HG02759 (cell line): ENCODE results near the gene TAF1D.
A peak's percentile ranks its signal among the peaks of the same experiment; 100 is the strongest.

Experiments used
- ATAC-seq: cut with Tn5 transposase; IDR thresholded peaks from one replicate; pipeline ENCODE4 v1.9.1; 2021; ENCODE audit warnings: mild to moderate bottlenecking, moderate library complexity; ENCODE audit not compliant: unreplicated experiment

Gene TAF1D

DNA sequence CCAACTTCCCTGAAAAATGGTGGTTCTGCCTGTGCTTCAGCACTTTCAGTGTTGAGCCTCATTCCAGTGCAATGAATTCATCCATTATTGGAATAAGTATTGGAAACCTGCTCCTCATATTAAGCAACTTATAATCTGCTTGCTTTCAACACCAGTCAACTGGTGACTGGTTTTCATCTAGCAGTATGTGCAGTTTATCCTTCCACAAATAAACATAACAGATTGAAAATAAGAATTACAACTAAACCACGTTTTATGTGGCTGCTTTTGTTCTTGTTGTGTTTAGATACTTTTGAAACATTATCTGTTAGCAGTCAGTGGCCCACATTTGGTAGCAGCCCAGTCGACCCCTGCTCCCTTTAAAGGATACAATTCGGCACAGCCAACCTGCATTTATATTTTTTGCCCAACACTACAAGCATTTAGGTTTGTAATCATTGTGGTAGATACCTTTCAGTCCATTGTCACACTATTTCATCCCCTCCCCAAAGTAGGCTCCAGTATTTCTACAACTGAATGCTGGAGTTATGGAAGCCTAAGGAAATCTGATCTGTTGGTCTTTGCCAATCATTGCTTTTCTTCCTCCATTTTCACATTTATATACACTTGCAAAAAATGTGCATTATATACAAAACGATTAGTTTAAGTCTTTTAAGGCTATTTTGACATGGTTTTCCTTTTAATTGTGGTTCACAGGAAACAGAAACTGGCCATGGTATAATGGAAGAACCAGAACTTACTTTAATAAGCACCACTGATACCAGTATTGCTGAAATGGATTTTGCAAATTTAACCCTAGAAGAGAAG, 13.1 kb downstream of the TAF1D start:
- no peak for ATAC-seq

DNA sequence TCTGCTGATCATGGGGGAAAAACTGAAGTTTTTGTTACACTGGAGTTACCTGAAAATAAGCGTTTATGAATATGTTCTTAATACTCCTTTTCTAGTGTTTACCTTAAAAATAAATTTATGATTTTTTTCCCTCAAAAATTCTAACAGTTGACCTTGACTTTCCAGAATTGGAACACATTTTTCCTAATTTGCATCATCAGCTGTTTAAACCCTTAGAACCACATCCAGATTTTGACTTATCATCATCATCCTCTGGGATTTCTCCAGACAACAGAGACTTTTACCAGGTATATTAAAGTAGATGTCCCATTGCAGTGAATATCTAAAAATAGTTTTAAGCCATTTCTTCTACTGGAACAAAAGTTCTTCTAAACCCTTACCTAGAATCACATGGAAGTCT, 17.2 kb downstream of the TAF1D start:
- ATAC-seq: no peak

DNA sequence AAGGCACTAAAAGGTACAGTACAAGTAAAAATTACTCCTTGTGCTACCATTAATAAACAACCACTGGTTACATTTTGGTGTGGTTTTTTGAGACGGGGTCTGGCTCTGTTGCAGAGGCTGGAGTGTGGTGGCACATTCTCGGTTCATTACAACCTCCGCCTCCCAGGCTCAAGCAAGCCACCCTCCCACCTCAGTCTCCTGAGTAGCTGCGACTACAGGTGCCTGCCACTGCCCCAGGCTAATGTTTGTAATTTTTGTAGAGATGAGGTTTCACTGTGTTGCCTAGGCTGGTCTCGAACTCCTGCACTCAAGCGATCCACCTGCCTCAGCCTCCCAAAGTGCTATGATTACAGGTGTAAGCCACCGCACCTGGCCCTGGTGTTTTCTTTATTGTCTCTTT, 20.8 kb downstream of the TAF1D start:
- no peak for ATAC-seq

DNA sequence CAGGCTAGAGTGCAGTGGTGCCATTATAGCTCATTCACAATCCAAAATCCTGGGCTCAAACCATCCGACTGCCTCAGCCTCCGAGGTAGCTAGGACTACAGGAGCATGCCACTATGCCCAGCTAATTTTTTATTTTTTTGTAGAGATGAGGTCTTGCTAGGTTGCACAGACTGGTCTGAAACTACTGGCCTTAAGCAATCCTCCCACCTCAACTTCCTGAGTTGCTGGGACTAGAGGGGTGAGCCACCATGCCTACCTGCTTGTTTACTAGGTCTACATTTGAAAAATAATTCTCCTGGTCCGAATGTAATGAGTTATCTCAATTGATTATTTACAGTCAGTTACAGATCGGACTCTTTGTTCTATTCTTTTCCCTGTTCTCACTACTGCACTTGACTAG, 22.0 kb downstream of the TAF1D start:
- no peak for ATAC-seq

DNA sequence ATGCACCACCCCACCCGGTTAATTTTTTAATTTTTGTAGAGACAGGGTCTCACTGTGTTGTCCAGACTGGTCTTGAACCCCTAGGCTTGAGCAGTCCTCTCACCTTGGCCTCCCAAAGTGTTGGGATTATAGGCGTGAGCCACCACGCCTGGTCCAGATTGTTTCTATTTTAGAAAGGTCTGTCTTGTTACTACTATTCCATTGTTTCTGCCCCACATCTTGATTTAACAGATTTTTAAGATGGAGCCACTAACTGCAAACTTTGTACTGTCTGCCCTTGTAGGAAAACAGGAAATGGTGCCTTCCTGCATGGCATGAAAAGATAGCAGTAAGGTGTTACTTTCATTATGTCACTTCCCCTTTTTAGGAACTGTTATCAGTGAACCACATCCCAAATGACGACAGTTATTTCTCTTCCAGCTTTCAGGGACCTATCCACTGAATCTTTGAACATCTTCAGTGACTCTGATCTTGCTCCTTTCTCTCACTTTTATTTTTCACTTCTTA, 23.2 kb downstream of the TAF1D start:
- ATAC-seq: peak; percentile 79

DNA sequence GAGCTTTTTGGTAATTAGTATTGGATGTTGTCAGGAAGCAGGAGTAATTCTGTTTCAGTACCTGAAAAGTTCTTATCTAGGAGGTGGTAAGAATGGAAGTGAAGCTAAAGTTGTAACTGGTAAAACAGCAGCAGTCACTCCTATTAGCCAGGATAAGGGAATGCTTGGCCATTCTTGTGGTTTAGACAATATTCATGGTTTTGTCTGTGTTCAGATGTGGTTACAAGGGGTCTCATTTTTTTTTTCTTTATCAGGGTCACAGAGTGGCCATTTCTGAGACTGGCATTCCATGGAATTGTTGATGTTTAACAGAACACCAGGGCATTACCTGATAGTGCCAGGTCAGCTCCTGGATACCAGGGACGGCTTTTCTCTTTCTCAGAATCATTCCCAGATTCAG, 23.8 kb downstream of the TAF1D start:
- ATAC-seq: no peak

DNA sequence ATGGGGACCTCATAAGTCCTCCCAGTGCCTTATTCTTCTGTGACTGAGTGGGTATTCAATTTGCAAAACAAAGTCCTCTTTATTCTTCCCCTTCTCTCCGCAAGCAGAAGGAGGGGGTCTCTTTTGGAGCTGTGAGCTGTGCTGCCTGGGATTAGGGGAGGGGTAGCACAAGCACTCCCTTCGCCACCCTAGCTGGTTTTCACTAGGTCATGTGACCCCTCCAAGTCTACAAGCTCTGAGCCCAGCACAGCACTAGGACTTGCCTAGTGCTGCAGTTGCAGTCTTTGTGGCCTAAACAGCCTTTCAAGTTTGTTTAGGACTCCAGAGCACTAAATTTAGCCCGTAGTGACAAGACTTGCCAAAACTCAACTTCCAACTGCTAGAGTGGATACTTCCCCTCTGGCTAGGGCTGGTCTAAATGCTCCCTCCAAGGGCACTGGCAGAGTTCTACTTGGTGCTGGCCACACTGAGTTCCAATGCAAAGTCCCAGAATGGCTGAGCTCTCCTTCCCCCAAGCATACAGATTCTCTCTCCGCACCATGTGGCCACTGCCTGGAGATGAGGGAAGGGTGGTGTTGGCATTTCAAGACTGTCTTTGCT, 25.4 kb downstream of the TAF1D start:
- no peak for ATAC-seq

DNA sequence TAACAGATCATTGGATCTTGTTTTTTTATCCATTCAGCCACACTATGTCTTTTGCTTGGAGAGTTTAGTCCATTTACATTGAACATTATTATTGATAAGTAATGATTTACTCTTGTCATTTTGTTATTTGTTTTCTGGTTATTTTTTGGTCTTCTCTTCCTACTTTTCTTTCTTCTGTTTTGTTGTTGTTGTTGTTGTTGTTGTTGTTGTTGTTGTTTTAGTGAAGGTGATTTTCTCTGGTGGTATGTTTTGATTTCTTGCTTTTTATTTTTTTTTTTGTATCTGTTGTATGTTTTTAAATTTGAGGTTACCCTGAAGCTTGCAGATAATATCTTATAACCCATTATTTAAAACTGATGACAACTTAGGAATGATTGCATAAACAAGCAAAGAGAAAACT, 28.6 kb downstream of the TAF1D start:
- ATAC-seq: no peak

DNA sequence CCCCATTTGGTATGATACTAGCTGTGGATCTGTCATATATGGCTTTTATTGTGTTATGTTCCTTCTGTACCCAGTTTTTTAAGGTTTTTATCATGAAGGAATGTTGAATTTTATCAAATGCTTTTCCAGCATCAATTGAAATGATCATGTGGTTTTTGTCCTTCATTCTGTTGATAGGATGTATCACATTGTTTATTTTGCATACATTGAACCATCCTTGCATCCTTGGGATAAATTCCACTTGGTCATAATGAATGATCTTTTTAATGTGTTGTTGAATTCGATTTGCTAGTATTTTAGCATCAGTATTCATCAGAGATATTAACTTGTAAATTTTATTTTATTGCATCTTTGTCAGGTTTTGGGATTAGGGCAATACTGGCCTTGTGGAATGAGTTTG, 31.1 kb downstream of the TAF1D start:
- no peak for ATAC-seq

DNA sequence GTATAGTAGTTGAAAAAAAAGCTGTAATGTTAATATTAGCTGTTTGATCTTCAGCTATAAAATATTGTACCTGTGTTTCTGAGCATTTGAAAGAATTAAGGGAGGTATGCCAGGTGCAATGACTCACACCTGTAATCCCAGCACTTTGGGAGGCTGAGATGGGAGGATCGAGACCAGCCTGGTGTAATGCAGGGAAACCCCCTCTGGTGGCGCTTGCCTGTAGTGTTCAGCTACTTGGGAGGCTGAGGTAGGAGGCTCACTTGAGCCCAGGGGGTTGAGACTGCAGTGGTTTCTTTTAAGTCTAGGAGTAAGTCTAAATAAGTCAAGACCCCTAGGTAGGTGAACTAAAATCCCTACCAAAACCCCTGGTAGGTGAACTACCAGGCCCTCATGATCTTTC, 37.1 kb downstream of the TAF1D start:
- no peak for ATAC-seq

DNA sequence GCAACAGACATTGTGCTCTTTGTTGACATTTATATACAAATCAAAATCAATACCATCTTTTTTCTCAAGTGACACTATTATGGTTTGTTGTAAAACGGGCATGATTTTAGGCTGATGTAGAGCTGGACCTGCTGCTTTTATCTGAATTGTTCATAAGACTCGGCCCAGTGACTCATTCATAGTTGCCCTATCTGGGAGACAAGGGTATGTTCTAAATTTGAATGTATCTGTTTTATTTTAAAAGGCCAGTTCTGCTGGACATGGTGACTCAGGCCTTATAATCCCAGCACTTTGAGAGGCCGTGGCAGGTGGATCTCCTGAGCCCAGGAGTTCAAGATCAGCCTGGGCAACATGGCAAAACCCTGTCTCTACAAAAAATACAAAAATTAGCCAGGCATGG, 40.5 kb downstream of the TAF1D start:
- ATAC-seq: no peak

DNA sequence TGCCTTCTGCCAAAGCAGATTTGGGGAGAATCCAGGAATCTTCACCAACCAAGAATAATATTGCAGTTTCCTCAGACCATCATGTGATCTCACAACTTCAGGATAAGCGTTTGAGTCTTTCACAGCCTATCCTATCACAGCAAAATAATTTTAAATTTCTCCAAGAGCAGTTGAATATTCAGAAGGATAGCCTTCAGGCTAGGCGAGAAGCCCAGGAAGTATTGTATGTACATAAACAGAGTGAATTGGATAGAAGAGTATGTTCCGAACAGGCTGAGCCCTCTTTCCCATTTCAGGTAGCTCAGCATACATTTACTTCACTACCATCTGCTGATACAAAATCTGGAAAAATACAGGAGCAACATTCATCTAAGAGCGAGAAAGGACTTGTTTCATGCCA, 43.7 kb downstream of the TAF1D start:
- no peak for ATAC-seq

DNA sequence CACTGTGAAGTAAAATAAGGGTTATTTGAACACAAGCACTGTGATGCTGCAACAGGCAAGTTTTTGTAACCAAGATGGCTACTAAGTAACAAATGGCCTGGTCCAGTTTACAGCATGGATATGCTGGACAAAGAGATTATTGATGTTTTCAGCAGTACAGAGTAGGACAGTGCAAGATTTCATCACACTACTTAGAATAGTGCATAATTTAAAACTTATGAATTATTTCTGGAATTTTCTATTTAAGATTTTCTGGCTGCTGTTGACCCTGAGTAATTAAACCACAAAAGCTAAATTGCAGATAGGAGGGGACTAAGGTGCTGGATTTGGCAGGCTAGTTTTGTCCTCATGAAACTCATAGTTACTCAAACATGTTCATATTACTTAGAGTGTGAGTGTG, 46.7 kb downstream of the TAF1D start:
- no peak for ATAC-seq

DNA sequence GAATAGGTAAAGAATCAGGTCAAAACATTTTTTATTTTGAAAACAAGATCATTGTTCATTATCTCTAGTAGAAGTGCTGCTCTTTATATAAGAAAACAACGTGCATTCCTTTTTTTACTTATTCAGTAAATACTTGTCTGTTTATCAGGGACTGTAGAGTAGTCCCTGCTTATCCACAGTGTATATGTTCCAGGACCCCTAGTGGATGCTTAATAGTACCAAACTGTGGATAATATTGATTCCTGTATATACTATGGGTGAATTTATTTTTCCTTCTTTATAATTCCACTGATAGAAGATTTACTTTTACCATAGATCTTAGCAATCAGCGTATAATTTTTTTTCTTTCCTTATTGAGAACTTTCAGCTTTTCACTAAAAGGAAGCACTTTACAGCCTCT, 47.2 kb downstream of the TAF1D start:
- no peak for ATAC-seq

DNA sequence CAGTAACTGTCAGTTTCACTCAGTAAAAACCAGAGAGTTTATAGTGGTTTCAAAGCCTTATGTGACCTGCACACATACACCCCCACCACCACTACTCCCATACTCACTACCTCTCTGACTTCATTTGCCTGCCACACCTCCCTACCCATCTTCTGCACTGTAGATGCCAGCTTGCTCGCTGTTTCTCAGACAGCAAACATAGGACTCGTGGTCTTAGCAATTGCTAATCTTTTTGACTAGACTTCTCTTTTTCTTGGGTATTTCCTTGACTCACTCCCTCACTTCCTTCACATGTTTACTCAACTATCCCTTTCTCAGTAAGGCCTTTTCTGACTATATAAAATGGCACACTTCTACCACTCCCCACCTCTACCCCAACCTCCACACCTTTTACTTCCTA, 52.1 kb downstream of the TAF1D start:
- peak; percentile 85 for ATAC-seq

DNA sequence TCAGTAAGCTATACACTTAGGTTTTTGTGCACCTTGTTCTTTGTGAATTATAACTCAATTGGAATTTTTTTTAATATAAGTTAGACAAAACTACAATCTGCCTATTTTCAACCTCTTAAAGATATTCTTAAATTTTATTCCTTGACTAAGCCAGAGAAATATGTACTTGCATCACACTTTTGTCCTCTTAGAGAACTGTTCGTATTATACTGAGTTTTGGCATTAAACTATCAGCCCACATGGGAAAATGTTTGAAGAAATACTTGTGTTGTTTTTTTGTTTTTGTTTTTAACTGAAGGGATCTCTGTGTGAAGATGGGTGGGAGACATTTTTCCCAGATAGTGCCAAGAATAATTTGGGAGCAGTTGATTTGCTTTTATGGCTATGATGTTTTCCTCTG, 54.5 kb downstream of the TAF1D start:
- no peak for ATAC-seq

DNA sequence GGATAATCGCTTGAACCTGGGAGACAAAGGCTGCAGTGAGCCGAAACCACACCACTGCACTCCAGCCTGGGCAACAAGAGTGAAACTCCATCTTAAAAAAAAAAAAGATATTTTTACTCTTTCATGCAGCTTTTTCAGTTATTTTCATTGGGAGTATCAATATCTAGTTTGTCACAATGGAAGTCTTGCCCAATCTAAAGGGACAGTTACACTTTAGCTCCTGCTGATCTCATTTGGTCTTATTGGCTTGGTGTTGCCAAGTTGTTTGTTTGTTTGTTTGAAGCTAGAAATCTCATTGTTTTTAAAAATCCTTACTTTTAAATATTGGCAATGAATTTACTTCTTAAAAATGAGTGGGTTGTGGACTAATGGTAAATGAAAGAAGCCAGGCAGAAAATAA, 55.1 kb downstream of the TAF1D start:
- ATAC-seq: no peak
